CD4-positive, alpha-beta T cell treated with Interferon alpha-2 for 1 hour (primary cell): ENCODE results near the gene IL17RB.

Experiments
- DNase-seq, 2 donors: peaks; one replicate each; pipeline ENCODE4 v3.0.0-alpha.2; 2020 to 2022

The IL17RB gene

DNA sequence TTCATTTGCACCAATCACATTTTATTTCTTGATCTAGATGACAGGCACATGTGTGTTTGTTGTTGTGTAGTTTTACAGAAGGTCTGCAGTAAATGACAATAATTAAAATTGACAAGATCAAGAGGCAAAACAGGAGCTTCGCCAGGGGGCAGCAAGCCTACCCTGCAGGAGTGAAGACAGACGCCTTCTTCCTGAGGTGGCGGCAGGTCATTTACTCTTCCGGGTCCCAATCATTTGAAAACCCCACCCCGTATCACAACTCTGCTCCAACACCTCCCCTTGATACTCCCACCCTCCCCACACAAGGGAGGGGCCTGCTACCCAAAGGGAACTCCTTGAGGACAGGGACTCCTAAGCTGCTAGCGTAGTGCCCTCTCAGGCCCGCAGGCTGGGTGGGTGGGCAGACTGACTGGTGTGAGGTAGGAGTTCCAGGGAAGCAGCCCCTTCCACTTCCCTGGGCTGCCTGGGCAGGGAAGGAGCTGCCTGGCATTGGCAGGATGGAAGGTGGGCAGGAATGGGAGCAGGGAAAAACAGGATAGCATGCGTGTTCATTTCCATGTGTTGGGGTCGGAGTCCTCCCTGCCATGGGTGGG is 13.2 kb upstream of the IL17RB start:
- no peak for DNase-seq

DNA sequence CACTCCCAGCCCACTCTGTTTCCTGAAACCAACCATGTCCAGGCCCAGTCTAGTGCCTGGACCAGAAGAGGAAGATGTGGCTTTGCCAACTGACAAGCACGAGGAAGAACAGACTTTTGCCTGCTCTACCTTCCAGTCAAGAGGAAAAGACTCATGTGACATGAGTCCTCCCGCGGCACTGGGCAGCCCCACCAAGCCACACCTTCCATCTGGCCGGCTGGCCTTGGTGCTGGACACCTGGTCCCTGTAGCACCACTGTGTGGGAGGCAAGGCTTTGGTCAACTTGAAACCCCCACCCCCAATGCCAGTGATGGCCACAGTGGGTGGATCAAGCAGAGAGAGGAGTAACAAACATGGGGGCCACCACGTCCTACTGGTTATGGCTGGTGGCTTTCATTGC is 12.7 kb upstream of the IL17RB start:
- DNase-seq, result no peak

- DNase-seq, result no peak
Measured at GRCh38 chr3:53834429-53835095, 11.8 kb upstream of the IL17RB start.

DNA sequence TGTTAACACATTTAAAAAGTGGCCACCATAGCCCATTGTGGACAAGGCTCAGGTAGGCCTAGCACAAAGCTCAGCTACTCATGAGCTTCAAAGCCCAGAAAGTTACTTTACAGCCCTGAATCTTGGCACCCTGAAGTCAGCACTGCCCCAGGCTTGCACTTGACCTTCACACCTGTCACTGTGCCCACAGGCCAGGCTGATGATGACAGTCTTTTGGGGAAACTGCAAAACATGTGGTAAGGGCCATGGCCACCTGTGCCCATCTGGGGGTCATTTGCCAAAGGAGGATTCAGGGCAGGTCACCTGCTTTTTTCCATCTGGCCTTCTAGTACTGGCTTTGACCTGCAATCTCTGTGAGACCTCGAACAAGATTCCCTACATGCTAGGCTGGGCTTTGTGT is 11.1 kb upstream of the IL17RB start:
- no peak for DNase-seq

DNA sequence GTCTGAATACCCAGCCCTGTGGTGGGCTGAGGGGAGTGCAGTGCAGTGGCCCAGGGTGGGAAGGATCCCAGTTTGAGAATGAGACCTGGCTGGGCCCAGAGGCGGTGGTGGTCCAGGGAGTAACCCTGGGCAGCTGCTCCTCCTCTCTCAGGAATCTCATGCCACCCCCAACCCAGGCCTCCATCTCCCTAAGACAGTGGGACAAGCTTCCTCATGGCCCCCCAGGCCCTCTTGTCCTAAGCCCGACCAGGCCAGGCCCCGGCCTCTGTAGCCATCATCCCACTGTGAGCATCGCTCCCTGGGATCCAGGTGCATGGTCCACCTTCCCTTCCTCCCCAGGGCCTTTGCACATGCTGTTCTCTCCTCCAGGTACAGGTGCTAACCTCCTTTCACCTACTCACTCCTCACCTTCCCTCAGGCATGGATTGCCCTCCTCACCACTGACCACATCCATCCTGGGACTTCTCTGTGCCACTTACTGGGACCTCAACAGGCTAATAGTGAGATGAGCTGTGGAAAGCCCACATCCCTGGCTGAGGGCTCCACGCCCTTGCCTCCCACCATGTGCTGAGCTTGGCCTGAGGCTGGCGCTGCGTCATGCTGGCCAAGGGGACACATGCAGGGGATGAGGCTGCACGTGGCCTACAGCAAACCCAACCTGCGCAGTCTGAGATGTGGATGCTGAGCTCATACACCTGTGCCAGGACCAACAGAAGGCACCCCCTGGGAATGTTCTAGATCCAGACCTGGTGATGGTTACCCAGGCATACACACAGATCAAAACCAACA is 10.1 kb upstream of the IL17RB start:
- no peak for DNase-seq

GRCh38 chr3:53837331-53837730 is 9.0 kb upstream of the IL17RB start:
- no peak for DNase-seq

DNA sequence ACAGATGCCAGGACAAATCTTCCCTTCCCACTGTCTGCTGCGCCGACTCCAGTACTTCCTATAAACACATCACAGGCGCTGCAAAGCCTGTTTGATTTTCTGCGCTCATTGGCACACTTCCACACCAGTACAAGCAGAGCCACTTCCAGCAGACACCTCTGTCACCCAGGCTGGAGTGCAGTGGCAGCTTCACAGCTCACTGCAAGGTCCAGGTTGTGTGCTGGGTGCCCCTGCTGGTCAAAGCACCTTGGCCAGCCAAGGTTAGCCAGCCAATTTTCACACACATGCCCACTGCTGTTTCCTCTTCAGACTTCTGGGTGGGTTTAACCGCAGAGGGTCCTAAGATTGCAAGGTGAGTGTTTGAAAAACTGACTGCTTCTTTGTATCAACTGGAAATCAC is 5.1 kb upstream of the IL17RB start:
- DNase-seq, result no peak

DNA sequence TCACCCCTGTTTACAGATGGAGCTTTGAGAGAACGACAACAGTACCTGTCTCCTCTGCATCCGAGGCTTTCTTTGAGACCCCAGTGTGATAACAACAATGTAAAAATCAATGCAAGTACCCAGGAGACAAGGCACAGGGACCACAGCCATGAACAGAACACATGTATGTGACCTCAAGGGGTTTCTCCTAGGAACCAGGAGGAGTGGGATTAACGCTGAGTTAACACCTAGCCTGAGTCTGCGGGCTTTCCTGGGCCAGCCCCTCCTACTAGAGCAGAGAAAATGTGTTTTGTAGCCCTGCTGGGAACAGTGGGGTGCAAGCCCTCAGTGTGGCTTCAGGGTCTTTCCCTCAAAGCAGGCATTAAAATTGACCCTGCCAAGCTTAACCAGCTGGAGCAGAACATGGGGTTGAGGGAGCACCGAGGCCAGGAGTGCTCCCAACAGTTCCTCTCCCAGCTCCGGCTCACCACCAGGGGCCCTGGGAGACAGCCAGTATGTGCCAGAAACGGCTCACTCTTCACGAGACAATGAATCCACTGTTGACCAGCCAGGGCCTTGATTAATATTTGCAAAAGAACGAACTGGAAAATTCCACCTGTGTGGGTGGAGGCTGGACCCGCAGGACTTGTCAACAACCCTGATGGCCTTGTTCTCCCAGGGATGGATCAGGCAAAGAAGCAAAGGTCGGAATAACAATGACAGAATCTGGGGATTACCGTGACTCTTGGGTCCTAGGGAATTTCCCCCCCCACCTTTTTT is 3.8 kb upstream of the IL17RB start:
- DNase-seq, result no peak

DNA sequence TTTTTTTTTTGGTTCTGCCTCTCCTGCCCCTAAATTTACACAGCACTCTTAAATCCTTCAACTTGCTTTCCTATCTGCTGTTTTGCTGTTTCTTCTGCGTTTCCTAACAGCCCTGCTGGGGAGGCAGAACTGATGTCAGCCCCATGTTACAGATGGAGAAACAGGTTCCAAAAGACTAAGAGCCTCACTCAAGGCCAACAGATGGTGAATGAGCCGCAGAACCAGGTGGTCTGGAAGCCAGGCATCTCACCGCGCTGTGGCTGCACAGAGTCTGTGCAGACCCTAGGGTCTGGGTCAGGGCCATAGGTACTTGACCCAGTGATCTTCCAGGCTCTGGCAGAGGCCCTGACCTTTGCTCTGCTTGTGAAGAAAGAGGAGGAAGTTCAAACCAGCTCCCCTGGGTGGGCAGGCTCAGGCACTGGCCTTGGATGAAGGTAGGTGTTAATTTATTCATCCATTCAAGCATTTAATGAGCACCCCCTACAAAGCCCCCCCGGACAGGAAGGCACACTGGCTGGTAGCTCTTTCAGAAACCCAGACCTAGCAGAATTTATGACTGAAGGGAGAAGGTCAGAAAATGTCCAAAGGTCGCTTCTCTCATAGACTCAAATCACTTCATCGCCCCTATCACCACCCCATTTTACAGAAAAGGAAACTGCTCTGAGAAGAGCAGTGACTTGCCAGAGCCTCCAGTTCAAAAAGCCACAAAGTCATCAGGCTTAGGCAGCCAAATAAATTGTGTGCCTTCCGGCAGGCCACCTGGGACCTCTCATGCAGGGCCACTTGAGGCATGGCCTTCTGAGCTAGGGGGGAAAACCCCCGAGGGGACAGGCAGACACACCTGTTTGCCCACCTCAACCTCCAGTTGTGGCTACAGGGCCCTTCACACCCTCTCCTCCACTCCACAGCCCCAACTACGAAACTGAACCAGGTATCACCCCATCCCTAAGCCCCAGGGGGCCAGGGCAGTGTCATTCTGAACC is 2.9 kb upstream of the IL17RB start:
- DNase-seq, result no peak

DNA sequence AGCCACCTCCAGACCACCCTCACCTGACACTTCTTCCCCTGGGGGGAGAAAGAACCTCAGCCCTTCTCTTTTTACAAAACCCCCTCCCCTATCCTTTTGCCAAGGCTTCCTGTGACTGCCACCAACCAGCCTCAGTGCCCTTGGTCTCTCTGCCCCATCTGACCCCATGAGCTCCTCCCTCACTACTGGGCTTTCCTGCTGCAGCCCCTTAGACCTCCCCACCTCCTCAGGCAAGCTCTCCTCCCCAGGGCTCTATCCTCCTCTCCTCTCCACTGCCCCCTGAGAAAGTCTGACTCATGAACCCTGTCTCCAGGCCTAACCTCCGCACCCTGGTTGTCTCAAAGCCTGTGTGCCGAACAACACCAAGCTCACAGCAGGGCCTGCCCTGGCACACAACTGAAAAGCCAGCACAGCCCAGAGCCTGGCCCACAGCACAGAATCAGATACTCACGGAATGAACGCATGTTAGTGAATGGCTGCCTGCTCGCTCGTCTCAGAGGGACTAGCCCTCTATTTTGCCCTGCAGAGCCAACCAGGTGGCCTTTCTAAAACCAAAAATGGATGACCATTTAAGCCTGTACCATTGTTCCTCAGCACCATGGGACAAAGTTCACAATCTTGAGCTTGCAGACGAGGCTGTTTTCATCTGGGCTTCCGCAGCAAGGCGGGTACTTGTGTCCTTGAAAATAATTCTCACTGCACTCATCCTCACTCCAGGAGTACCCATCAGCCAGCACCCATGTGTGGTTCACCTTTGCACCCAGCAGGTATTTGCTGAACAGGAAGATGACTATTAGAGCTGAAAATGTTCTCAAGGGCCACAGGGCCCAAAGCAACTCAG is 1.9 kb upstream of the IL17RB start:
- no peak for DNase-seq

GRCh38 chr3:53845103-53845880 is 1.1 kb upstream of the IL17RB start:
- DNase-seq, result no peak

DNA sequence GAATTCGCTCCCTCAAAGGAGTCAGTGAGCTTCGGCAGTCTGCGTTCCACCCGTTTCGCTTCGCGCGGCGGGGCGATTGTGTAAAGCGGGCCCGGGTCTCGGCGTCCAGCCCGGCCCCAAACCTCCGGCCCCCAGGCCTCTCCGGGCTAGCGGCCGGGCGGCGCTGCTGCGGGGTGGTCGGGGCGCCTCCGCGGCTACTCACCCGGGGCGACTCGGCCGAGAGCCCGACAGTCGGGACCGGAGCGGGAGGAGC is 561 bp upstream of the IL17RB start:
- no peak for DNase-seq

- DNase-seq, result no peak
Measured at GRCh38 chr3:53846851-53847155, 435 bp downstream of the IL17RB start.

GRCh38 chr3:53849916-53850315 is 3.5 kb downstream of the IL17RB start:
- no peak for DNase-seq

GRCh38 chr3:53850895-53851294 is 4.5 kb downstream of the IL17RB start:
- no peak for DNase-seq

GRCh38 chr3:53856964-53857363 is 10.6 kb downstream of the IL17RB start:
- no peak for DNase-seq

GRCh38 chr3:53858096-53858741 is 11.9 kb downstream of the IL17RB start:
- no peak for DNase-seq

GRCh38 chr3:53859178-53859577 is 12.8 kb downstream of the IL17RB start:
- no peak for DNase-seq

DNA sequence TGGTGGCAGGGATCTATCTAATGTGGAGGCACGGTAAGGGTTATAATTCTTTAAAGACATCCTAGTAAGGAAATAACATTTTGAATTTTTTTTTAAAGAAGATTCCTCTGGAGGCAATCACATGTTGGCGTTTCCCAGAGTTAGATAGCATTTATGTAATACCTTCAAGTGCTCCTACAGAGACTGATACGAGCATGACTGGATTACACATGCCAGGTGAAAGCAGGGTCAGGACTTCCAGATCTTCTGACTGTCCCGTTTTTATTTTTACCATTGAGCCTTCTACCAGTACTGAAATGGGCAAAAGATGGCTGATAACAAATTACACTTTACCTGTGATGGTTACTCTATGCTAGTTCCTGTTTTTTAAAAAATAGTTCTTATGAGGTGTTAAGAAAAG is 13.8 kb downstream of the IL17RB start:
- DNase-seq, result no peak

DNA sequence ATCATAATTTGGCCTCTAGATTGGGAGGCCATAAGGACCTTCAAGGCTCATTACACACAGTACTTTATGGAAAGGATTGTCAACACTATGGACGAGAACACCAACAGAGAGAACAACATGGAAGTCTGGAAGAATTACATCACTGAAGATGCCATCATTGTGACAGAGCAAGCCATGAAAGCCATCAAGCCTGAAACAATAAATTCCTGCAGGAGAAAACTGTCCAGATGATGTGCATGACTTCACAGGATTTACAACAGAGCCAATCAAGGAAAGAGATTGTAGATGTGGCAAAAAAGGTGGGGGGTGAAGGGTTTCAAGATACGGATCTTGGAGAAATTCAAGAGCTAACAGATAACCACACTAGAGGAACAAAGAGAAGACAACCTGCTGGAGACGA is 15.9 kb downstream of the IL17RB start:
- no peak for DNase-seq

DNA sequence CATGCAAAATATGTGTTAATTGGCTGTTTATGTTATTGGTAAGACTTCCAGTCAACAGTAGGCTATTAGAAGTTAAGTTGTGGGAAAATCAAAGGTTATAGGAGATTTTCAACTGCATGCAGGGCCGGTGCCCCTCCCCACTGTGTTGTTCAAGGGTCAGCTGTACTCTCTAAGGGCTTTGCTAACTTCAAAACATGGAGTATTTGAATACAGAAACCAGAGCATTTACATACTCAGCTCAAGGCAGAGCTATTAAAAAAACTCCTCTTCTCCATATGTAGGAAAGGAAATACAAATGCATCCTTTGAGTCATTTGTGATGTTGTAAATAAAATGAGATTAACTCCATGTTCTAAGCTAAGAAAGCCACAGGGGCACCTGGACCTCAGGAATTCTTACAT is 16.8 kb downstream of the IL17RB start:
- DNase-seq, result no peak
